Endothelial cell of umbilical vein (primary cell): ENCODE results near the gene ANKRD44. TPM values are rescaled to one million over a fixed set of nuclear protein-coding genes. Genes with fewer than 3 reads are reported as not detected.

Experiments
- BruUV-seq: library from RNA; stranded (reverse); fragments of 400-500 nt; replicated peaks from 2 replicates; lab custom pipeline; 2021; lab: Mats Ljungman, UMichigan
- CTCF ChIA-PET: fragments of 300-600, 350-600 bp; sonication (Branson Sonifier 250); formaldehyde crosslinking; loops from one replicate; lab custom pipeline; 2021; ENCODE audit warnings: antibody characterized with exemption, inconsistent platforms; lab: Charles Lee
- POLR2A ChIA-PET: fragments of 300-600, 350-600 bp; sonication (Branson Sonifier 250); formaldehyde crosslinking; loops from one replicate; lab custom pipeline; 2021; ENCODE audit warnings: antibody characterized with exemption, inconsistent platforms; lab: Charles Lee
- DNase-seq: peaks from one replicate; pipeline ENCODE4 v3.0.0-alpha.2; 2011; ENCODE audit warnings: low read depth, low spot score
- FAIRE-seq: peaks from 2 replicates; lab custom pipeline; 2011; peaks lifted over from hg19 to GRCh38; lab: Jason Lieb, UNC
- H2AFZ ChIP-seq: 2 replicates; pipeline ENCODE4 v1.6.0; 2012; ENCODE audit warnings: low read depth, low read length, control low read depth, inconsistent platforms
- H3K27ac ChIP-seq: 2 replicates; pipeline ENCODE4 v1.5.1; 2011; ENCODE audit warnings: low read depth, mild to moderate bottlenecking, control low read depth, low read length, moderate library complexity; ENCODE audit not compliant: insufficient read depth
- H3K27me3 ChIP-seq, 2 experiments: 2 replicates each; pipeline versions ENCODE4 v1.6.0 to v1.6.1; 2011; ENCODE audit warnings: low read length in 2 of 2, mixed read lengths in 1 of 2; ENCODE audit not compliant: control insufficient read depth in 2 of 2, insufficient read depth in 2 of 2
- H3K36me3 ChIP-seq, 2 experiments: 2 replicates in 1 of 2; 3 replicates in 1 of 2; pipeline ENCODE4 v1.5.1; 2011; ENCODE audit warnings: low read length in 2 of 2, mild to moderate bottlenecking in 1 of 2, moderate library complexity in 1 of 2; ENCODE audit not compliant: control insufficient read depth in 2 of 2, insufficient read depth in 2 of 2; ENCODE audit errors: extremely low read depth in 1 of 2
- H3K4me1 ChIP-seq: 3 replicates; pipeline ENCODE4 v1.5.1; 2011; ENCODE audit warnings: mild to moderate bottlenecking, low read length; ENCODE audit not compliant: control insufficient read depth, insufficient read depth; ENCODE audit errors: extremely low read depth
- H3K4me2 ChIP-seq: 2 replicates; pipeline ENCODE4 v1.6.1; 2011; ENCODE audit warnings: low read length, control low read depth, mixed read lengths; ENCODE audit not compliant: insufficient read depth
- H3K4me3 ChIP-seq, 3 experiments: fragments of 200-600 bp in 1 of 3; sonication (generic), shearing (Covaris generic) in 1 of 3; replicated peaks in 1 of 3; 2 replicates each; pipeline ENCODE4 v1.5.1; 2011 to 2016; ENCODE audit warnings: control low read depth in 3 of 3, low read length in 3 of 3, mild to moderate bottlenecking in 2 of 3, inconsistent platforms in 1 of 3, low read depth in 1 of 3, moderate library complexity in 1 of 3; ENCODE audit not compliant: insufficient read depth in 1 of 3
- H3K79me2 ChIP-seq: 2 replicates; pipeline ENCODE4 v1.6.0; 2012; ENCODE audit warnings: low read length, inconsistent platforms; ENCODE audit not compliant: control insufficient read depth, insufficient read depth
- H3K9ac ChIP-seq: replicated peaks from 2 replicates; pipeline ENCODE3; 2011; ENCODE audit warnings: low read length, control low read depth; ENCODE audit not compliant: insufficient read depth; ENCODE audit errors: extremely low read depth
- H3K9me1 ChIP-seq: replicated peaks from 3 replicates; pipeline ENCODE4 v1.6.0; 2011; ENCODE audit warnings: mild to moderate bottlenecking, low read length; ENCODE audit not compliant: control insufficient read depth, insufficient read depth; ENCODE audit errors: extremely low read depth
- H3K9me3 ChIP-seq: replicated peaks from 2 replicates; pipeline ENCODE4 v1.5.1; 2012; ENCODE audit warnings: low read length, inconsistent platforms; ENCODE audit not compliant: control insufficient read depth, insufficient read depth
- H4K20me1 ChIP-seq: replicated peaks from 2 replicates; pipeline ENCODE3; 2011; ENCODE audit warnings: mild to moderate bottlenecking, low read length; ENCODE audit not compliant: control insufficient read depth, insufficient read depth; ENCODE audit errors: extremely low read depth
- EZH2 ChIP-seq: IDR thresholded peaks from 2 replicates; pipeline ENCODE4 v1.6.1; 2012; ENCODE audit warnings: borderline replicate concordance, low read depth, mild to moderate bottlenecking, moderate library complexity, low read length, inconsistent platforms; ENCODE audit not compliant: severe bottlenecking
- FOS ChIP-seq: IDR thresholded peaks from 2 replicates; pipeline ENCODE4 v1.6.1; 2011; ENCODE audit warnings: mild to moderate bottlenecking, low read length, moderate library complexity, borderline replicate concordance; ENCODE audit not compliant: insufficient read depth
- GATA2 ChIP-seq: IDR thresholded peaks from 2 replicates; pipeline ENCODE4 v1.7.0; 2011; ENCODE audit warnings: low read depth, mild to moderate bottlenecking, moderate library complexity, mixed read lengths, low read length; ENCODE audit not compliant: insufficient read length, insufficient read depth
- JUN ChIP-seq: IDR thresholded peaks from 2 replicates; pipeline ENCODE4 v1.6.1; 2011; ENCODE audit warnings: borderline replicate concordance, low read depth; ENCODE audit not compliant: insufficient read length, insufficient read depth
- MYC ChIP-seq: IDR thresholded peaks from one replicate; pipeline ENCODE4 v1.6.1; 2011; ENCODE audit warnings: mild to moderate bottlenecking, low read depth, low read length
- POLR2A ChIP-seq: IDR thresholded peaks from 2 replicates; pipeline ENCODE4 v1.6.1; 2012; ENCODE audit warnings: low read depth, mild to moderate bottlenecking, control low read depth, low read length
- POLR2AphosphoS5 ChIP-seq: IDR thresholded peaks from 2 replicates; pipeline ENCODE4 v1.6.1; 2012; ENCODE audit warnings: low read depth, mild to moderate bottlenecking, control low read depth, low read length, moderate library complexity; ENCODE audit not compliant: insufficient read depth
- dilution Hi-C: fragments of 300-500 bp; cut with MboI; formaldehyde crosslinking; loops from one replicate; pipeline ENCODE4 v1.15.0; 2019; ENCODE audit warnings: low sequenced_read_pairs; ENCODE audit not compliant: extremely low pct_ligation_motif_present
- intact Hi-C: fragments of 100-400 bp; cut with micrococcal nuclease; formaldehyde crosslinking; loops from one replicate; pipeline ENCODE4 v1.10.0; 2022
- polyA plus RNA-seq, 4 experiments: library from polyadenylated mRNA; depleted of rRNA in 3 of 4; stranded (reverse) in 3 of 4; unstranded in 1 of 4; fragments of >200 nt; gene quantifications; 2 replicates each; pipeline versions ENCODE4 v1.2.1 to v1.2.3, GENCODE V29; 2011 to 2012; ENCODE audit warnings: missing spikeins in 1 of 4
- total RNA-seq: library from RNA; stranded (reverse); gene quantifications from 2 replicates; pipeline ENCODE4 v1.2.3, GENCODE V29; 2021
- TF ChIP-seq, protein P1 (sequence below): IDR thresholded peaks from 2 replicates; pipeline ENCODE4 v1.6.1; 2011; ENCODE audit not compliant: insufficient read depth, insufficient read length
- TF ChIP-seq, protein P2 (sequence below), 2 donors: IDR thresholded peaks; 1 replicate in 1 of 2; 2 replicates in 1 of 2; pipeline ENCODE4 v1.5.1; 2011; ENCODE audit warnings: low read length in 2 of 2, mild to moderate bottlenecking in 2 of 2, moderate library complexity in 2 of 2, control low read depth in 1 of 2, inconsistent platforms in 1 of 2, low read depth in 1 of 2; ENCODE audit not compliant: insufficient read depth in 1 of 2; ENCODE audit errors: extremely low read depth in 1 of 2

ANKRD44 gene
- total and polyA plus RNA-seq, 2 donors (not counting 3 experiments of a cell fraction or from before 2014, with no cell fraction given), result 3.4 to 6.1 TPM

DNA sequence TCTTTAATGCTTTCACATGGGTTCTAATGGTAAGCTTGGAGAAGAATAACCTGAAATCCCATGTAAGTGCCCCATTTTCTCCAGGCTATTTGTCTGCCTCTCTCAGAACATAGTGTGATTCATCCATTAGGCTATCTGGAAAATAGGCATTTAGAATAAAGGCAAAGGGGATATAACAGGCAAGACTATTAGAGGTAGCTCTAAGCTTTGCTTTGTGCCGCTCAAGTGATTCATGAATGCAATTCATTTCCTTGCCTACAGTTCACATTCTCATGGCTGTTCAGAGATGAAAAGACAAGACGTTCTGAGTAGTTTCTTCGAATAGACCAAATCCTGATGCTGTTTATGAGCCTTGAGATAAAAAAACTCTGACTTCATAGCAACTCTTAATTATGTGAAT, 101.7 kb downstream of the ANKRD44 start:
- Histone ChIP-seq H3K27me3 (peaks cover 0 to 1% of the 10 kb centered on the region in 2 experiments), H3K9ac (no peak overlapping the region), H3K4me2 (no peak overlapping the region), H3K27ac (no peak overlapping the region), H3K79me2 (no peaks in the 10 kb centered on the region), H3K4me3 (no peak overlapping the region), H3K4me1 (no peaks in the 10 kb centered on the region), H3K9me1 (no peaks in the 10 kb centered on the region), H2AFZ (no peak overlapping the region), H3K36me3 (no peaks in the 10 kb centered on the region), H4K20me1 (no peaks in the 10 kb centered on the region), H3K9me3 (no peaks in the 10 kb centered on the region)
- POLR2A ChIA-PET, result no interaction called here
- TF ChIP-seq GATA2 (no peak), MYC (no peak), FOS (no peak), POLR2A (no peak), POLR2AphosphoS5 (no peak), EZH2 (no peak), JUN (no peak)
- TF ChIP-seq, protein P1, sequence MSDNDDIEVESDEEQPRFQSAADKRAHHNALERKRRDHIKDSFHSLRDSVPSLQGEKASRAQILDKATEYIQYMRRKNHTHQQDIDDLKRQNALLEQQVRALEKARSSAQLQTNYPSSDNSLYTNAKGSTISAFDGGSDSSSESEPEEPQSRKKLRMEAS, result no peak
- TF ChIP-seq, protein P2, sequence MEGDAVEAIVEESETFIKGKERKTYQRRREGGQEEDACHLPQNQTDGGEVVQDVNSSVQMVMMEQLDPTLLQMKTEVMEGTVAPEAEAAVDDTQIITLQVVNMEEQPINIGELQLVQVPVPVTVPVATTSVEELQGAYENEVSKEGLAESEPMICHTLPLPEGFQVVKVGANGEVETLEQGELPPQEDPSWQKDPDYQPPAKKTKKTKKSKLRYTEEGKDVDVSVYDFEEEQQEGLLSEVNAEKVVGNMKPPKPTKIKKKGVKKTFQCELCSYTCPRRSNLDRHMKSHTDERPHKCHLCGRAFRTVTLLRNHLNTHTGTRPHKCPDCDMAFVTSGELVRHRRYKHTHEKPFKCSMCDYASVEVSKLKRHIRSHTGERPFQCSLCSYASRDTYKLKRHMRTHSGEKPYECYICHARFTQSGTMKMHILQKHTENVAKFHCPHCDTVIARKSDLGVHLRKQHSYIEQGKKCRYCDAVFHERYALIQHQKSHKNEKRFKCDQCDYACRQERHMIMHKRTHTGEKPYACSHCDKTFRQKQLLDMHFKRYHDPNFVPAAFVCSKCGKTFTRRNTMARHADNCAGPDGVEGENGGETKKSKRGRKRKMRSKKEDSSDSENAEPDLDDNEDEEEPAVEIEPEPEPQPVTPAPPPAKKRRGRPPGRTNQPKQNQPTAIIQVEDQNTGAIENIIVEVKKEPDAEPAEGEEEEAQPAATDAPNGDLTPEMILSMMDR (IDR thresholded peaks at IDR 0.05; ENCODE audit: extremely low read depth in 1 of 2, insufficient read depth in 1 of 2, low read depth in 1 of 2, low read length in 2 of 2), result no peak
- dilution Hi-C loops (no loop called here), intact Hi-C loops (no loop called here)
- CTCF ChIA-PET, result interaction anchor here (0.6 to 1.8 kb wide), 2 partner anchors 96 to 126 kb away, joined by 4 to 6 read pairs; no protein-coding TSS in a partner anchor
- DNase-seq (no peak), FAIRE-seq (no peak)
- BruUV-seq, result no TSS peak
